ENCODE measurements around the gene TSPO.

The TSPO gene

DNA sequence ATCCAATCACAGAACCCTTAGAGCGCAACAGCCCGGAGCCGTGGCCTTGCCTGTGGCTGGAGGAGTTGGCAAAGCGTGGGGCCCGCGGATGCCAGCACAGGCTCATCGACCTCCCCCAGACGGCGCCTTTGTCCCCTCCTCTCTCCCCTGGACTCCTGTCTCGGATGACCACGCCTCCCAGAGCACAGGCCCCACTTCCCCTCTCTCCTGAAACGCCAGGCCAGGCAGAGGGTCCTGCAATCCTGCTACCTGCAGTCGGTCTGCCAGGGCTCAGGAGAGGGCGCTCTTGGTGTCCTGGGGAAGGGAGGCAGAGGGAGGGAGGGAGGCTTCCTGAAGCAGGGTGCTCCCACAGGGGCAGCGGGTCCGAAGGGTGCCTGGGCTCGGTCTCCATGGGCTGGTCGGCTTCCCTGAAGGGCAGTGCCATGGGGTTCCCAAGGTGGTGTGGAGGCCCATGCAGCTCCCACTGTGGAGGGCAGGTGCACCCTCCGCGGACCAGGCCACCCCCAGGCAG, 52.2 kb downstream of the TSPO start:
- DNase-seq = no peak

GRCh38 chr22:43205261-43205691, 53.9 kb downstream of the TSPO start:
- no peak for DNase-seq

GRCh38 chr22:43205748-43206508, 54.6 kb downstream of the TSPO start:
- DNase-seq = no peak

- no peak for DNase-seq
Measured at GRCh38 chr22:43206509-43207161, 55.3 kb downstream of the TSPO start.

DNA sequence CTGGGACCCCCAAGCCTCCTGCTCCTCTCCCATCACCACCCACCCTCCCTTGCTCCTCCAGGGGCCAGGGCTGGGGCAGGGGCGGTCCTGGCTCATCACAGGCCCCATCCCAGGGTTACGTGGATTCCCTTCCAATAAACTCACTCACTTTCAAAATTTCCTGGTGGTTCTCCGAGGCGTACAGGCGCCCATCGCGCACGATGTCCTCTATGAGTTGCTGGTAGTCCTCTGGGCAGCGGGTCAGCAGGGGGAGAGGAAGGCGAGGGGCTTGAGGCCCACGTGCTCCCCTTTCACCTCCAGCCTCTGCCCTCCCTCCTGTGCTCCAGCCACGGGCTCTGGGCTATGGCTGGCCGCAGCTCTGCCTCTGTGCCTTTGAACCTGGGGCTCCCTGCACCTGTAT, 56.0 kb downstream of the TSPO start:
- no peak for DNase-seq

- no peak for DNase-seq
Measured at GRCh38 chr22:43207849-43208702, 56.7 kb downstream of the TSPO start.

GRCh38 chr22:43208703-43209522, 57.6 kb downstream of the TSPO start:
- DNase-seq = no peak

DNA sequence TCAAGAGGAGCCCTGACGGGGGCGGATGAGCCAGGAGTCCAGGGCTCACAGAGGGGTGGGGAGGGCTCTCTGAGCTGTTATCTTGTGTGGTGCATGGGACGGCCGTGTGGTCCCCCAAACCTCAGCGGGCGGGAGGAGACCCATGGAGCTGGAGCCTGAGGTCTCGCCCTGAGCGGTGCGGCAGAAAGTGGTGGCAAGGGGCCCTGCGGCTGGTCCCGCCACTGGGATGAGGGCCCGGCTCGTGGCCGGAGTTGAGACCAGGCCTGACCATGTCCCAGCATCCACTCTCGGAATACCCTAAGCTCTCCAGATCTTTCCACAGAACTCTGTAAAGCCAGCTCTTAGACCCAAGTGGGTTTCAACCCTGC, 58.1 kb downstream of the TSPO start:
- no peak for DNase-seq

- no peak for DNase-seq
Measured at GRCh38 chr22:43209971-43210370, 58.6 kb downstream of the TSPO start.

DNA sequence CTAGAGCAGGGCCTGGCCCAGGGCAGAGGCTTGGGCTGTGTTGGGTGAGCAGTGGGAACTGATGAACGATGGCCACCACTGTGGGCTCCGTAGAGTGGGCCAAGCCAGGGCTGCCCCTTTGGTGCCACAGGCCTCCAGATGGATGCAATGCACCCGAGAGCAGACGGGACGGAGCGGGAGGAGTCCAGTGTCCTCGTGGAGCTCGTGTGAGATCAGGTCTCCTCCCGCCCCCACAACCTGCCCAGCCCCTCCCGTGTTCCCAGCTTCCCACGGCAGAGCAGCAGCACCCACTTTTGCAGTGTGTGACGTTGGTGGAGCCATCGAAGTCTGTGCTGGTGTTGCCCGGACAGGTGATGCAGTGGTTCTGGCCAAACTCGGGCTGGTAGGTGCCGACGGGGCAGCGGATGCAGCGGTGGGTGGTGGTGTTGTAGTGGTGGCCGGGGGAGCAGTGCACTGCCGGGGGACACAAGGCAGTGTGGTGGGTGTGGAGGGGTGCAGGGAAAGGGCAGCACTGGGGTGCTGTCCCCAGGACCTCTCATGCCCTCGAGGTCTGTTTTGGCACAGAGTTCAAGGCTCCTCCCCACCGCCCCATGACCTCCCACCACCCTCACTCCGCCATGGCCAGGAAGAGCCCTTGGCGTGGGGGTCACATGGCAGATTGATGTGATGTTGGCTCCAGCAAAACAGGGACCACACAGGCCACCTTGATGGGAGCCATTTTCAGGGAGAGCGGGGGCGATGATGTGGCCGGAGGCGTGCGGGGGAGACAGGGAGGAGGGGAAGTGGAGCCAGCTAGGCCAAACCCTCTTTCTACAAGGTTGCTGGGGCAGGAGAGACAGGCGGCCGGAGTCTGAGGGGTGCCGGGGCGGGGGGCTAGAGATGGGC, 59.5 kb downstream of the TSPO start:
- DNase-seq = no peak

- DNase-seq = no peak
Measured at GRCh38 chr22:43211941-43212433, 60.6 kb downstream of the TSPO start.

- no peak for DNase-seq
Measured at GRCh38 chr22:43212434-43212952, 61.1 kb downstream of the TSPO start.
